ENCODE data around the gene C1QTNF2.

The C1QTNF2 gene

DNA sequence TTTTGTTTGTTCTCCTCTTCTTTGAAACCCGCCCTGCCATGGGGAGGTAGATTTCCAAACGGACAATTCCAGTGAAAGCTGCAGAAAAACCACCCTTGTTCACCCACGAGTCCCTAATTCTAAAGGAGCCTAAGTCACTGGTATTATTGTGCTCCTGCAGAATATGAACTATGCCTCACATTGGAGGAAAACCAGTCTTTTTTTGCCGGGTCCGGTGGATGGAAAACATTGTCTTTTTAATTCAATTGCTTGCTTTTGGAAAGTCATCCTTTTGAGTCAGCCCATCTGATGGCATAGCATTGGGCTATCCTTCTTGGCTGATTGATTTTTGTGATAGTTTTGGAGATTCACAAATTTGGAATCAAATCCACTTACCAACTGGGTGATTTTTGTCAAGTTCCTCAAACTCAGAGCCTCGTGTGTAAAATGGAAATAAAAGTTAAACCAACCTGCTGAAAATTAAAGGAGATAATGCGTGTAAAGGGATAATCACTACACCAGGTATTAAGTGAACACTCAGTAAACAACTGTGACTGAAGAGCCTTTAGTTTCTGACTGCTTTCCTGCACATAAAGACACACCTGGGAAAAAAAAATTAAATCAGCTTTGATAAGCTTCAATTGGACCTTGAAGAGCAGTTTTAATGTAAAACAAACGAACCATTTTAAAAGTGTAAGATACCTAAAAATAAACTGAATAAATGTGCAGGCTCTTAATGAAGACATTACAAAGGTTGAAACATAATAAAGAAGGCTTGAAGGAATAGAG, 57.3 kb downstream of the C1QTNF2 start:
- no peak for DNase-seq (ENCODE audit: extremely low read depth, low read depth)
- TF ChIP-seq, protein P1, sequence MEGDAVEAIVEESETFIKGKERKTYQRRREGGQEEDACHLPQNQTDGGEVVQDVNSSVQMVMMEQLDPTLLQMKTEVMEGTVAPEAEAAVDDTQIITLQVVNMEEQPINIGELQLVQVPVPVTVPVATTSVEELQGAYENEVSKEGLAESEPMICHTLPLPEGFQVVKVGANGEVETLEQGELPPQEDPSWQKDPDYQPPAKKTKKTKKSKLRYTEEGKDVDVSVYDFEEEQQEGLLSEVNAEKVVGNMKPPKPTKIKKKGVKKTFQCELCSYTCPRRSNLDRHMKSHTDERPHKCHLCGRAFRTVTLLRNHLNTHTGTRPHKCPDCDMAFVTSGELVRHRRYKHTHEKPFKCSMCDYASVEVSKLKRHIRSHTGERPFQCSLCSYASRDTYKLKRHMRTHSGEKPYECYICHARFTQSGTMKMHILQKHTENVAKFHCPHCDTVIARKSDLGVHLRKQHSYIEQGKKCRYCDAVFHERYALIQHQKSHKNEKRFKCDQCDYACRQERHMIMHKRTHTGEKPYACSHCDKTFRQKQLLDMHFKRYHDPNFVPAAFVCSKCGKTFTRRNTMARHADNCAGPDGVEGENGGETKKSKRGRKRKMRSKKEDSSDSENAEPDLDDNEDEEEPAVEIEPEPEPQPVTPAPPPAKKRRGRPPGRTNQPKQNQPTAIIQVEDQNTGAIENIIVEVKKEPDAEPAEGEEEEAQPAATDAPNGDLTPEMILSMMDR (IDR thresholded peaks at IDR 0.05; ENCODE audit: low read depth, low read length), result no peak

GRCh38 chr5:160312134-160312959, 58.1 kb downstream of the C1QTNF2 start, which contains the start of gene CCNJL:
TSS of gene CCNJL (minus strand) at chr5:160312564. CDS start at chr5:160311923, 641 bp downstream.
- TF ChIP-seq, protein P1 (IDR thresholded peaks at IDR 0.05; ENCODE audit: low read depth, low read length), result no peak
- DNase-seq (ENCODE audit: extremely low read depth, low read depth), result no peak

DNA sequence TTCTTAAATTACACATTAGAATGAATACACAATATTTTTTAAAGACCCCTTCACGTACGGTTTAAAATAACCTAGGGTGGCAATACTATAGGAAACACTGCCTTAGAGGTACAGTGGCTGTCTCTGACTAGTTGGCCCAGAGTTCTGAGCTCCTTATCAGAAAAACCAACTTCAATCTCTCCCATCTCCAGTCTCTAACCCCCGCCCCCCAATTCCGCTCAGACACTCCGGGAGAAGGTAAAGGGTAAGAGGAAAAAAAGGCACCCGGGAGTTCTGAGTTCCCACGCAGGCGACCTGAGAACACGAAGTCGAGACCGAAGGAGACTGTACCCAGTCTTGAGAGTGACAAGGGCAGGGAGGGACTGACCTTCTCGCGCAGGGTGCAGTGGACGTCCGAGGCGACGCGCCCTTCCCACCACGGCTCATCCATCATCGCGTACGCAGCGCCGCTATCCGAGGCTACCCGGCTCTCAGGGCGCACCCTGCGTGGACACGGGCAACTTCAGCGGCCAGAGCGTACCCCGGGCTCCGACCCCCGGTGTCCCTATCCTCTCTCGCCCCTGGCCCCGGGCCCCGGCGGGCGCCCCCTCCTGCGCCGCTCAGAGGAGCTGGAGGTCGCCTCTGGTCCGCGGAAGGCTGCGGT, 58.8 kb downstream of the C1QTNF2 start:
- TF ChIP-seq, protein P1 (IDR thresholded peaks at IDR 0.05; ENCODE audit: low read depth, low read length), result no peak
- DNase-seq (ENCODE audit: extremely low read depth, low read depth), result no peak

DNA sequence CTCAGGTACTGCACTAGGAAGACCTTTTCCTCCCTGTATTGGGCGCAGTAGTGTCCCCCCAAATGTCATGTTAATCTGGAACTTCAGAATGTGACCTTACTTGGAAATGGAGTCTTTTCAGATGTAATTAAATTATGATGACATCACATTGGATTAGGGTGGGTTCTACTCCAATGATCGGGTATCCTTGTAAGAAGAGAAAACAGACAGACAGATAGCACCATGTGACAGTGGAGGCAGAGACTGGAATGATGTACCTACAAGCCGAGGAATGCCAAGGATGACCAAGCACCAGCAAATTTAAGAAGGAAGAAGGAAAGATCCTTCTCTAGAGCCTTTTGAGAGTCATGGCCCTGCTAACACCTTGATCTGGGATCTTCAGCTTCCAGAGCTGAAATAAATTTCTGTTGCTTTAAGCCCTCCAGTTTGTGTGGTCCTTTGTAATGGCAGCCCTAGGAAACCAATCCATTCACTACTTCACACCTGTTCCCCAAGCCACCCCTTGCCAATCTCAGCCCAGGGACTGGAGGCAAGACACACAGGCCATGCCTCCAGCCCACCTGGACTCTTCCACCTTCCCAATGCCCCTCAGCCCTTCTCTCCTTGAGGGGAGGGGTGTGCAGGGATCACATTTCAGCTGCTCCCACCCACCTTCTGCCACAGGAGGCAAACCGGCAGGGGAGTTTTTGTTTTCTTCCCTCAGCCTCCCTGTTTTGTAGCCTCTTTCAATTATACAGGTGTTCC, 59.7 kb downstream of the C1QTNF2 start:
- DNase-seq (ENCODE audit: extremely low read depth, low read depth), result no peak
- TF ChIP-seq, protein P1 (IDR thresholded peaks at IDR 0.05; ENCODE audit: low read depth, low read length), result no peak

DNA sequence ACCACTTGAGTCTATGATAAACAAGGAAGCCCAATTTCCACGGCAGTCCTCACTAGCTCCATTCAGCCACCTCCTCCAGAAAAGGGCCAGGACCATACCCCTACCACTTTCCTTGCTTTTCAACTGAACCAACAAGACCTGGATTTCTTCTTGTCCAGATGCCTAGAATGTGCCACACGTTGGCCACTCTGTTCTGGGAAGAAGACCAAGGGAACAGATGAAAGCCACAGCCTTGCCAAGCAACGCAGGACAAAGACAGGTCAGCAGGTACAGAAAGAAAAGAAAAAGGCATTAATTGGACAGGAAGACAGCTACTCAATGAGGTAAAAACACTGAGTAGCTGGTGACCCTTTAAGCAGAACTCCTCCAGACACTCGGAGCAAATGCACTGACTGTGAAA, 60.3 kb downstream of the C1QTNF2 start:
- TF ChIP-seq, protein P1 (IDR thresholded peaks at IDR 0.05; ENCODE audit: low read depth, low read length), result no peak
- no peak for DNase-seq (ENCODE audit: extremely low read depth, low read depth)

DNA sequence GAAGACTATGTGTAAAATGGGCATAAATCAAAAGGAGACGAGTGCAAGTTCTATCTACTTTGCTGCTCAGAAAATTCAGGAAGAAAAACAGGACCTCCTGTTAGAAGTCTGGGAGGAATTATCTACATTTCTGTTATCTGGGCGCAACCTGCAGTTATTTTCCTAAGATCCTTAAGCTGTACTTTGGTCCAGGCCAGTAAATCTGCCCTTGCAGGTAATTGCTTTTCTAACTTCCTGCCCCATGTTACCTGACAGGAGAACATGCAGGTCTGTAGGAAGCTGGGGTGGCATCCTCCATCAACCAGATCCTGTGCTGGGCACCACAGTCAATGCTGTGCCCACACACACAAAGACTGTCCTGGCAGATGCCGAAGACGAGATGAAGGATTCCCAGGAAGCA, 63.7 kb downstream of the C1QTNF2 start:
- TF ChIP-seq, protein P1 (IDR thresholded peaks at IDR 0.05; ENCODE audit: low read depth, low read length), result no peak
- DNase-seq (ENCODE audit: extremely low read depth, low read depth), result no peak
